LoVo (cell line): Measurements from ENCODE around the gene PNRC2.
"Not testable (repeated sequence)": the region's sequence is repeated elsewhere in the genome, so short reads cannot be mapped to it uniquely, and the experiment has no call there.

ENCODE experiments used
- DNase-seq: peaks from one replicate; pipeline ENCODE4 v3.0.0-alpha.2; 2016; ENCODE audit warnings: low spot score

PNRC2 gene

GRCh38 chr1:23992011-23992410 is 32.4 kb downstream of the PNRC2 start:
- DNase-seq = not testable (repeated sequence)

GRCh38 chr1:23995431-23995837 is 35.8 kb downstream of the PNRC2 start:
- DNase-seq = no peak

DNA sequence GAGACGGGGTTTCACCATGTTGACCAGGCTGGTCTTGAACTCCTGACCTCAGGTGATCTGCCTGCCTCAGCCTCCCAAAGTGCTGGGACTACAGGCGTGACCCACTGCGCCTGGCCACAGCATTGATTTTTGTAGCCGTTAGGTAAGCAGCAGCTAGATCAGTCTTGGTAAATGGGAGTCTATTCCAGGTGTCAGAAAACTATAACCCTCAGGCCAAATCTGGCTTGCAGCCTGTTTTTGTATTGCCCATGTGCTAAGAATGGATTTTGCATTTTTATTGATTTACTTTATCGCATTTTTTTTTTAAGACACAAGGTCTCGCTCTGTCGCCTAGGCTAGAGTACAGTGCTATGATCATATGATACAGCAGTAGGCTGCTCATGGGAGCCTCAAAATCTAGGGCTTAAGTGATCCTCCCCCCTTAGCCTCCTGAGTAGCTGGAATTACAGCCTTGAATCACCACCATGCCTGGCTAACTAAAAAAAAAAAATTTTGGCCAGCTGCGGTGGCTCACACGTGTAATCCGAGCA is 37.1 kb downstream of the PNRC2 start:
- DNase-seq = no peak

DNA sequence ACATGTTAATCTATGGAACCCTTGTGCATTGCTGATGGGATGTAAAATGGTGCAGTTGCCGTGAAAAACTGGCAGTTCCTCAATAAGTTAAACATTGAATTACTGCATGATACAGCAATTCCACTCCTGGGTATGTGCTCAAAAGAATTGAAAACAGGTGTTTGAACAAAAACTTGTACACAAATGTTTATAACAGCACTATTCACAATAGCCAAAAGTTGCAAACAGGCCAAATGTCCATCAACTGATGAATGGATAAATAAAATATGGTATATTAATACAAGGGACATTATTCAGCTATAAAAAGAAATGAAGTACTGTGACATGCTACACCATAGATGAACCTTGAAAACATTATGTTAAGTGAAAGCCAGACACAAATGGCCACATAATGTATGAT is 38.2 kb downstream of the PNRC2 start:
- no peak for DNase-seq

DNA sequence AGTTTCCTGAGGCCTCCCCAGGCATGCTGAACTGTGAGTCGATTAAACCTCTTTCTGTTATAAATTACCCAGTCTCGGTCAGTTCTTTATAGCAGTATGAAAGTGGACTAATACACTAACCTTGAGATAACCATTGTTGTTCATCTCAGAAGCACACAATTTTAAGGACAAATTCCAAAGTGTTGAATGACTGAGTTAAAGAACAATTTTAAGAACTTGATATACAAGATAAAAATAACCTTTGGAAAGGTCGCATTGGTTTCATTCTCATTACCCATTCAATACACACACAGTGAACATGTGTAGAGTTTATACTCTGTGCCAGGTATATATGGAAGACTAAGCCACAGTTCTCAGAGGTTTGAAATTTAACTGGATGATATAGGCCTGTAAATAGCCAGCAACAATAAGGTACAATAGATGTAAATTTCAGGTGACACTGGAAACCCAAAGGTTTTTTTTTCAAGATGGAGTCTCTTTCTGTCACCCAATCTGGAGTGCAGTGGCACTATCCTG is 39.6 kb downstream of the PNRC2 start:
- no peak for DNase-seq

- no peak for DNase-seq
These were observed 43.1 kb downstream of the PNRC2 start for GRCh38 chr1:24002695-24003094.

- no peak for DNase-seq
These were observed 43.8 kb downstream of the PNRC2 start for GRCh38 chr1:24003331-24003972.

DNA sequence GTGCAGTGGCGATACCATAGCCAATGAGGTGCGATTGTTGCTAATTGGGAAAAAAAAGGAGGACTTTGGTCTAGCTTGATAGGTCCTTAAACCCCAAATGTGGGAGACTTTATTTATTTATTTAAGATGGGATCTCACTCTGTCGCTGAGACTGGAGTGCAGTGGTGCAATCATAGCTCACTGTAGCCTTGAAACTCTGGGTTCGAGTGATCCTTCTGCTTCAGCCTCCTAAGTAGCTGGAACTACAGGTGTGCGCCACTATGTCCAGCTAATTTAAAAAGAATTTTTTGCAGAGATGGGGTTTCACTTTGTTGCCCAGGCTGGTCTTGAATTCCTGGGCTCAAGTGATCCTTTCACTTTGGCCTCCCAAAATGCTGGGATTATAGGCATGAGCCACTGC is 44.5 kb downstream of the PNRC2 start:
- DNase-seq = no peak

DNA sequence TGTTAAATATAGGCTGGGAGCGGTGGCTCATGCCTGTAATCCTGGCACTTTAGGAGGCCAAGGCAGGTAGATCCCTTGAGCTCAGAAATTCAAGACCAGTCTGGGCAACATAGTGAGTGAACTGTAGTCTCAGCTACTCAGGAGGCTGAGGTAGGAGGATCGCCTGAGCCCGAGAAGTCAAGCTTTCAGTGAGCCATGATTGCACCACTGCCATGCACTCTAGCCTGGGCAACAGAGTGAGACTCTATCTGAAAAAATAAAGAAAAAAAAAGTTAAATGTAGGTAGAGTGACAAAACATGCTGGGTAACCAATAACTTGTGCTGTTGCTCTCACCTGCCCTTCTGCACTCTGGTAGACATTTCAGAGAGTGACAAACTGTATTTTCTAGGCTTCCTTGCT is 45.5 kb downstream of the PNRC2 start:
- DNase-seq = no peak

- no peak for DNase-seq
These were observed 47.5 kb downstream of the PNRC2 start for GRCh38 chr1:24007079-24007478.

DNA sequence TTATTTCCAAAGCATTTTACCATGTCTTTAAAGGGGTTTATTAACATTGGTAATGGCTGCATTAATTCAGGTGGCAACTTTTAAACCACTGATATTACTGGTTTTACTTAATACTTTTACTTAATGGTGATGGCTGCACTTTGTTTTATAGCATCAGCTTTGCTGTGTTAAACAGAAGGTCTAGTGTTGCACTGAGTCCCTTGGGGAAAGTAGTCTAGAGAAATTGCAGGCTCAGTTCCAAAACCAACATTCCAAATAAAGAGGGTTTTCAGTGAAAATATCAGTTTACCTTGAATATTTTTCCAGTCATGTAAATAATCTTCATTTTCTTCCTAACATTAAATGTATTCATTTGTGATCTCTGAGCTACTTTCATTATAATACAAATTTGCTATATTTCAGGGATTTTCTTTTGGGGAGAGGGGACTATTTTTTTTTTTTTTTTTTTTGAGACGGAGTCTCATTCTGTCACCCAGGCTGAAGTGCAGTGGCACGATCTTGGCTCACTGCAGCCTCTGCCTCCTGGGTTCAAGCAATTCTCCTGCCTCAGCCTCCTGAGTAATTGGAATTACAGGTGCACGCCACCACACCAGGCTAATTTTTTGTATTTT is 49.1 kb downstream of the PNRC2 start:
- not testable (repeated sequence) for DNase-seq

GRCh38 chr1:24009406-24009805 is 49.8 kb downstream of the PNRC2 start:
- peak; percentile 70 for DNase-seq

- no peak for DNase-seq
These were observed 51.0 kb downstream of the PNRC2 start for GRCh38 chr1:24010650-24011049.

GRCh38 chr1:24012878-24013277 is 53.2 kb downstream of the PNRC2 start:
- not testable (repeated sequence) for DNase-seq
